Stimulated activated CD4-positive, alpha-beta T cell treated with anti-CD3 and anti-CD28 coated beads, Interleukin-1b, Interleukin-23, amount 100 ng/mL, for 4 hours (primary cell): ENCODE results near the gene CSRP2.

Experiments used
- DNase-seq, 2 donors: peaks; one replicate each; pipeline ENCODE4 v3.0.0-alpha.2; 2020; ENCODE audit warnings: low read depth in 2 of 2

Gene CSRP2

GRCh38 chr12:76863005-76863670 is 15.7 kb downstream of the CSRP2 start:
- DNase-seq, result no peak

- no peak for DNase-seq
Observed at GRCh38 chr12:76860256-76860655, 18.6 kb downstream of the CSRP2 start.

- no peak for DNase-seq
Observed at GRCh38 chr12:76859611-76860010, 19.2 kb downstream of the CSRP2 start.

GRCh38 chr12:76856018-76856644 is 22.7 kb downstream of the CSRP2 start:
- no peak for DNase-seq

- DNase-seq, result no peak
Observed at GRCh38 chr12:76855271-76855670, 23.5 kb downstream of the CSRP2 start.

- no peak for DNase-seq
Observed at GRCh38 chr12:76852106-76852505, 26.7 kb downstream of the CSRP2 start.

- no peak for DNase-seq
Observed at GRCh38 chr12:76848132-76848531, 30.7 kb downstream of the CSRP2 start.

GRCh38 chr12:76847260-76847659 is 31.6 kb downstream of the CSRP2 start:
- no peak for DNase-seq

- DNase-seq, result no peak
Observed at GRCh38 chr12:76836633-76837032, 42.2 kb downstream of the CSRP2 start.

GRCh38 chr12:76830436-76830835 is 48.4 kb downstream of the CSRP2 start:
- DNase-seq, result no peak

- DNase-seq, result no peak
Observed at GRCh38 chr12:76820888-76821482, 57.8 kb downstream of the CSRP2 start.

GRCh38 chr12:76813972-76814371 is 64.8 kb downstream of the CSRP2 start:
- DNase-seq, result no peak

GRCh38 chr12:76813265-76813664 is 65.6 kb downstream of the CSRP2 start:
- no peak for DNase-seq

- no peak for DNase-seq
Observed at GRCh38 chr12:76811976-76812375, 66.8 kb downstream of the CSRP2 start.

- DNase-seq, result no peak
Observed at GRCh38 chr12:76810671-76811419, 68.0 kb downstream of the CSRP2 start.
